Hepatocyte (in vitro differentiated cells): ENCODE data around the gene GMNN.

Source experiments
- CTCF ChIP-seq: fragments of 200-600 bp; sonication (generic); IDR thresholded peaks from 2 replicates; pipeline ENCODE4 v1.5.1; 2016; ENCODE audit warnings: antibody characterized with exemption, mild to moderate bottlenecking; ENCODE audit not compliant: poor library complexity
- EZH2 ChIP-seq: fragments of 200-600 bp; sonication (generic); IDR thresholded peaks from 2 replicates; pipeline ENCODE4 v1.6.1; 2016; ENCODE audit warnings: antibody characterized with exemption, mild to moderate bottlenecking, borderline replicate concordance

GRCh38 chr6:24774696-24775519, at the start of gene GMNN:
- TF ChIP-seq CTCF (no peak), EZH2 (no peak)
